GM19438 (cell line): ENCODE results near the gene IQCE.

Experiments used
- ATAC-seq: cut with Tn5 transposase; IDR thresholded peaks from one replicate; pipeline ENCODE4 v1.9.1; 2021; ENCODE audit warnings: low read depth; ENCODE audit not compliant: unreplicated experiment

IQCE gene, protein sequence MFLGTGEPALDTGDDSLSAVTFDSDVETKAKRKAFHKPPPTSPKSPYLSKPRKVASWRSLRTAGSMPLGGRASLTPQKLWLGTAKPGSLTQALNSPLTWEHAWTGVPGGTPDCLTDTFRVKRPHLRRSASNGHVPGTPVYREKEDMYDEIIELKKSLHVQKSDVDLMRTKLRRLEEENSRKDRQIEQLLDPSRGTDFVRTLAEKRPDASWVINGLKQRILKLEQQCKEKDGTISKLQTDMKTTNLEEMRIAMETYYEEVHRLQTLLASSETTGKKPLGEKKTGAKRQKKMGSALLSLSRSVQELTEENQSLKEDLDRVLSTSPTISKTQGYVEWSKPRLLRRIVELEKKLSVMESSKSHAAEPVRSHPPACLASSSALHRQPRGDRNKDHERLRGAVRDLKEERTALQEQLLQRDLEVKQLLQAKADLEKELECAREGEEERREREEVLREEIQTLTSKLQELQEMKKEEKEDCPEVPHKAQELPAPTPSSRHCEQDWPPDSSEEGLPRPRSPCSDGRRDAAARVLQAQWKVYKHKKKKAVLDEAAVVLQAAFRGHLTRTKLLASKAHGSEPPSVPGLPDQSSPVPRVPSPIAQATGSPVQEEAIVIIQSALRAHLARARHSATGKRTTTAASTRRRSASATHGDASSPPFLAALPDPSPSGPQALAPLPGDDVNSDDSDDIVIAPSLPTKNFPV

GRCh38 chr7:2558629-2559282 lies at the start of gene IQCE:
IQCE (plus strand) TSS chr7:2558979; CDS start chr7:2559182, 203 bp downstream.
- peak; percentile 41 for ATAC-seq

GRCh38 chr7:2509298-2509906 lies 49.4 kb upstream of the IQCE start:
- ATAC-seq: no peak

DNA sequence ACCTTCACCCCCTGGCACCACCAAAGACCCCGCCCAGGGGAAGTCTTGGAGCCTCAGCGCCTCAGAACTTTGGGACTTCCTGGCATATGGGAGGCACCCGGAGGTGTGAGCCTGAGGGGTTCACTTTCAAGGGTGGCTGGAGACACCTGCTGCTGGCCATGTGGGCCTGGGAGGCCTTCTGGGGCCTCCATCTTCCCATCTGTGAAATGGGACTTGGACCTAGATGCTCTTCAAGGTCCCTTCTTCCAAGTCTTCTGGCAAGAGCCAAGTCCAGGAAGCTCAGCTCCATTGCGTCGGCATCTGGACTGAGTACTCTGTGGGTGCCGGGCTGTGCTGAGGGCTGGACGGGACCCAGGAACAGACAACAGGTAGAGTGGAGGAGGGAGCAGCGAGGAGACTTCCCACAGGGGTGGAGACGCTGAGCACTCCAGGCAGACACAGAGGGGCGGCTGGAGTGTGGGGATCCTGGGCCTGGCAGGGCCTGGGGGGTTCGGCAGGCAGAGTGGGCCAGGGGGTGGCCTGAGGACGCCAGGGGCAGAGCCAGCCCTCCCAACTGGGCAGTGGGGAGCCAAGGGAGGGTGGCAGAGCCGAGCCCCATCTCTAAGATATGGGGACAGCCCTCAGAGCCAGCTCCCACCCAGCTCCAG lies 48.5 kb upstream of the IQCE start:
- no peak for ATAC-seq

- ATAC-seq: peak; percentile 40
Observed at GRCh38 chr7:2510909-2511768, 47.6 kb upstream of the IQCE start.

DNA sequence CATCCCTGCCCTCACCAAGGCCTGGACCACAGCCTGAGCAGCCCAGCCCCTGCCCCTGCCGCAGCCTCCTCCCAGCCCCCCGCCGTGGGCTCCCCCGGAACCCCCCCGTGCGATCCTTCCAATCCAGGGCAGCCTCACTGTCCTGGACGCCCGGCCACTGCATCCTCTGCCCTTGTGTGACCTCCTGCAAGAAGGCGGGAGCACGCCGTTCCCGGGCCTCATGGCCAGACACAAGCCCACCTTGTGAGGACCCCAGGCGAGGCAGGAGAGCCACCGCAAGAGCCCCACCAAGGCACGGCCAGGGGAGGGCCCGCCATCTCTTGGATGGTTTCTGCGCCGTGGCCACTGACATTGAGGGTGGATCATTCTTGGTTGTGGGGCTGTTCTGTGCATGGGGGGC lies 47.0 kb upstream of the IQCE start:
- no peak for ATAC-seq

DNA sequence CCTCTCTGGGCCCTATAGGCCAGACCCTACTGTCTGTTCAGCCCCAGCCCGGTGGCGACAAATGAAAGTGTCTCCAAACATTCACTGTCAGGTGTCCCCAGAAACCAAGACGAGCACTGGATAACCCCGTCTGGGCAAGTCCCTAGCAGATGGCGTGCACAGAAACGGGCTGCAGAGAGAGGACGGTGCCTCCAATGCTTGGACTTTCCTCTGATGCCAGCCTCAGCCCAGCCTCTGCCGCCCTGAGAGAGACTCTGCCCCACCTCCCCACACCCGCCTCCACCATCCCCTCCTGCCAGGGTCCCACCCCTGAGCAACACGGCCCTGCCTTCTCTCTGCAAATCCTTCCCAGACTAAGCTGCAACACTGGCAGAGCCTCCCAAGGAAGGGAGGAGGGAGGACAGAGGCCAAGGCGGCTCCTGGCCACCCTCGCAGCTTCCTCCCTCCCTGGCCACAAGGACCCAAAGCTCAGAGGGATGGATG lies 46.6 kb upstream of the IQCE start:
- no peak for ATAC-seq

- no peak for ATAC-seq
Observed at GRCh38 chr7:2512713-2513112, 46.1 kb upstream of the IQCE start.

- no peak for ATAC-seq
Observed at GRCh38 chr7:2513702-2514101, 45.1 kb upstream of the IQCE start.

GRCh38 chr7:2514473-2515423 lies 44.0 kb upstream of the IQCE start:
- ATAC-seq: no peak

GRCh38 chr7:2515424-2516193 lies 43.2 kb upstream of the IQCE start:
- no peak for ATAC-seq

GRCh38 chr7:2516194-2516555 lies 42.6 kb upstream of the IQCE start:
- no peak for ATAC-seq

DNA sequence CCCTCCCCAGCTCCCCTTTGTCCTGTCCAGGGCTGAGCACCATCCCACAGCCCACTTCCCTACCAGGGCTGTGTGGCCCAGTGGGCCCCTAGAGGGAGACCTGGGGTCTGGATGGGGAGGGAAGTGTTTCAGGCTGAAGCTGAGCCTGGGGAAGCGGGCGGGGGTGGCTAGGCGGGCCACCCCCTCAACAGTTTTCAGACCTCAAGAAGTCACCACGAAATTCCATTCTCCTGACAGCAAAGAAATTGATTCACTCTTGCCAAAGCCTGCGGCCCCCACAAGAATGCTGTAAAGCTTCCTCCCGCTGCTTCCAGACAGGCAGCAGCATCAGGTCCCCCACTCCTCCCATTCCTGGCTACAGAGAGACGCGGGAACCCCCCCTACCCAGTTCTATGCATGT lies 41.8 kb upstream of the IQCE start:
- ATAC-seq: no peak

DNA sequence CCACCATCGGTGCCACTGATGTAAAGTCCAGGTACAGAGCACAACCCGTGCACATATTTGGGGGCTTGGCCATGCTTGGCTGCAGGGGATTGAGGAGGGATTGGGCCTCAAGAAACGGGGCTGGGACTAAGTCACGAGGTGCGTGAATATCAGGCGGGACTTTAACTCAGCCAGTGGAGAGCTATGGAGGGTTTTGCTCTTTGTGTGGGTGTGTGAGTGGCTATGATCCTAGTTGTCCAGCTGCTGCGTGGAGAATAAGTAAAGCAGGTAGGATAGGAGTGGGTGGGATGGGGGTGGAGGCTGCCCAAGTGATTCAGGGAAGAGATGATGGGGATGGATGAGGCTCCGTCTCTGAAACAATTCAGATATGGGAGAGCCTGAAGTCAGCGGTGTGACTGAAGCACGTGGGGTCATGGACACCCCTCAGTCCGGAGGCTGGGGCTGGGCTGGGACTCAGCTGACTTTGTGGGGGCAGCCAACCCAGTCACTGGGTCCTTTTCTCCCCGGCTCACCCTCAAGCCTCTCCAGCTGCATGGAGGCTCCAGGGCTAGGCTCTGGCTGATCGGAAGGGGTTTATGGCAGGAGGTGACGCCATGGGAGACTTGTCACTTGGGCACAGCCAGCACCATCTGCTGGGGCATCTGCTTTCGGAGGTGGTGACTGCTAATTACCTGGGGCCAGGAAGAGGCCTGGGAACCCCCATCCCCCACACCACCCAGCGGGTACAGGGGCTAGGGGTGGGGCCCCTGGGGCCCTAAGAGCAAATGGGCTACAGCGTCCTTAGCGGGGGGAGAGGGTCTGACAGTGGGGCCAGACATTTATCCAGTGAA lies 40.9 kb upstream of the IQCE start:
- ATAC-seq: no peak

DNA sequence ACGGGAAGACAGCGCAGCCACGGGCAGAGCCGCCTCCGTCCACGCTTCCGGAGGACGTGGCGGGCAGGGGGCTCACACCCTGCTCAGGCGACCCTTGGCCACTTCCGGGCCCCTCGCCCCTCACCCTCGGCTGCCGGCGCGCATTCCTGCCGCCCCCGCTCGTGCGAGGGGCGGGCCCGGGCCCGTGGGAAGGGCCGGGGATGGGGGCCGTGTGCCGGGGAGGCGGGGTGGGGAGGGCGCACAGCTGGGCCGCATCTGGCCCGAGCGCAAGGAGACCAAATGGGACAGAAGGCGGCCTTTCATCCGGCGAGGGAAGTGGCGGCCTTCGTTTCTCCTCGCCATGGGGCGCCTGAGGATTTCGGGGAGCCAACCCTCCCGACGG lies 40.1 kb upstream of the IQCE start:
- ATAC-seq: peak; percentile 4

DNA sequence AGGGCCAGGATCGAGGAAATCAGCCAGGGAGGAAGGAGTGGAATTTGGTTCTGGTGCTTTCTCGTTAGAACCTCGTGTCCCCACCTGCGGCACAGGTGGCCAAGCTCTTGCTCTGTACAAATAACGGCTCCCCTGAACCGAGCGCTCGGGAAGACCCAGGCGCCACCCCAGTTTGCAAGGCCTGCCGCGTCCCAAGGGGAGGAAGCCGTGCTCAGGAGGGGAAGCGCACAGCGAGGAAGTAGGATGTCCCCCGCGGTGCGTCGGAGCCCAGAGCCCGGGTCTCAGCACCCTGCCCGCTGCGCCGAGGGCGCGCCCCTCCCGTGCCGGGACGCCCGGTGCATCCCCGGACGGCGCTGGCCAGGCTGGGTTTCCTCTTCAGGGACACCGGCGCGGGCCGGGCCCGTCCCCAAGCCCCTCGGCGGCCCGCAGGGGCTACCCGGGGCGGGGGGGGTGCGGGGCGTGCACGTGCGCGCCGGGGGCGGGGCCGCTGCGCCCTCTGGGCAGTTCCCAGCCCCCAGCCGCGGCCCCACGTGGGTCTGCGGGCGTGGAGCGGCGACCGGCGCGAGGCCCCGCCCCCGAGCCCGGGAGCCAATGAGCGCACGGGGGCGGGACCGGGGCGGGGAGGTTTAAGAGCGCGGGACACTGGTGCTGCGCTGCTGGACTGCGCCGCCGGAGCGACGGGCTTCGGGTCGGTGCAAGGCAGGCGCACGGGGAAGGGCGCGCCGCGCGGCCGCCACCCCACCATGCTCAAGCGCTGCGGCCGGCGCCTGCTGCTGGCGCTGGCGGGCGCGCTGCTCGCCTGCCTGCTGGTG lies 39.5 kb upstream of the IQCE start, which contains the start of gene LFNG:
Gene LFNG, plus strand, starts transcription at position 656 of the 812 bp plus-strand sequence. Its CDS starts 88 bp downstream, at position 744.
- ATAC-seq: peak; percentile 81
